Activated CD8-positive, alpha-beta memory T cell treated with anti-CD3 and anti-CD28 coated beads, Interleukin-2, amount 50 U/mL, for 24 hours (primary cell): ENCODE data around the gene DEFB112.

ENCODE experiments used
- DNase-seq: peaks from one replicate; pipeline ENCODE4 v3.0.0-alpha.2; 2020; ENCODE audit errors: extremely low read depth

Gene DEFB112

DNA sequence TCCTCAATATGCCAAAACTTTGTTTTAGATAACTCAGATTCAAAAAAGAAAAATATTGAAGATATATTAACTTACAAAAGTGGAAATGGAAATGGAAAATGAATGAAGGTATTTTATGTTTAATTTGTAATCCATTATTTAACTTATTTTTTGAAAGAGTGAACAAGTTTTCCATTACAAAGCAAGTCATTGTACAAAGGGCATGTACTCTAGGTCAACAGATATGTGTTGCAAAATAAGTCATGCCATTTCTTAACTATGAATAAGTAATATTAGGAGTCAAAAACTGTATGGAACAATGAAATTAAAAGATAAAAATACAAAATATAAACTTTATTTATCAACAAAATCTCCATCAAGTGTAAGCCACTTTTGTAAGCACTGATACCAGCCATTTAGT lies 54.5 kb downstream of the DEFB112 start:
- DNase-seq, result no peak
